ENCODE data around the gene CALML6.
A peak's percentile ranks its signal among the peaks of the same experiment; 100 is the strongest.

CALML6 gene

DNA sequence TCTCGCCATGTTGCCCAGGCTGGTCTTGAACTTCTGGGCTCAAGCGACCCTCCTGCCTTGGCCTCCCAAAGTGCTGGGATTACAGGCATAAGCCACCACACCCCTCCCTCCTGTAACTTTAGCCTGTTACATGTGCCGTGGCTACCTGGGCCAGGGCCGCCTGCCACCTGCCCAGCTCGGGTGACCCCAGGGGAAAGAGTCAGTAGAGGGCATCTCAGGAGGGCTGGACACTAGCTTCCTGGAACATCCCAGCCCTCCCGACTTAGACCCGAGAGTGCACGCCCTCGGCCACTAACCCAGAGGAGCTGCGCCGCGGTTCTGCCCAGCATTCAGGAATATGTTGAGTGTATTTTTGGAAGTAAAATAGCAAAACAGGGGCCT, 44.4 kb downstream of the CALML6 start:
- TF ChIP-seq, protein P1, sequence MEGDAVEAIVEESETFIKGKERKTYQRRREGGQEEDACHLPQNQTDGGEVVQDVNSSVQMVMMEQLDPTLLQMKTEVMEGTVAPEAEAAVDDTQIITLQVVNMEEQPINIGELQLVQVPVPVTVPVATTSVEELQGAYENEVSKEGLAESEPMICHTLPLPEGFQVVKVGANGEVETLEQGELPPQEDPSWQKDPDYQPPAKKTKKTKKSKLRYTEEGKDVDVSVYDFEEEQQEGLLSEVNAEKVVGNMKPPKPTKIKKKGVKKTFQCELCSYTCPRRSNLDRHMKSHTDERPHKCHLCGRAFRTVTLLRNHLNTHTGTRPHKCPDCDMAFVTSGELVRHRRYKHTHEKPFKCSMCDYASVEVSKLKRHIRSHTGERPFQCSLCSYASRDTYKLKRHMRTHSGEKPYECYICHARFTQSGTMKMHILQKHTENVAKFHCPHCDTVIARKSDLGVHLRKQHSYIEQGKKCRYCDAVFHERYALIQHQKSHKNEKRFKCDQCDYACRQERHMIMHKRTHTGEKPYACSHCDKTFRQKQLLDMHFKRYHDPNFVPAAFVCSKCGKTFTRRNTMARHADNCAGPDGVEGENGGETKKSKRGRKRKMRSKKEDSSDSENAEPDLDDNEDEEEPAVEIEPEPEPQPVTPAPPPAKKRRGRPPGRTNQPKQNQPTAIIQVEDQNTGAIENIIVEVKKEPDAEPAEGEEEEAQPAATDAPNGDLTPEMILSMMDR (conservative IDR thresholded peaks at IDR 0.05; ENCODE audit: low read depth, low read length): no peak
- no peak overlapping the region for H3K4me3 ChIP-seq (ENCODE audit: low read depth, low read length)
- DNase-seq (ENCODE audit: low read depth): no peak

DNA sequence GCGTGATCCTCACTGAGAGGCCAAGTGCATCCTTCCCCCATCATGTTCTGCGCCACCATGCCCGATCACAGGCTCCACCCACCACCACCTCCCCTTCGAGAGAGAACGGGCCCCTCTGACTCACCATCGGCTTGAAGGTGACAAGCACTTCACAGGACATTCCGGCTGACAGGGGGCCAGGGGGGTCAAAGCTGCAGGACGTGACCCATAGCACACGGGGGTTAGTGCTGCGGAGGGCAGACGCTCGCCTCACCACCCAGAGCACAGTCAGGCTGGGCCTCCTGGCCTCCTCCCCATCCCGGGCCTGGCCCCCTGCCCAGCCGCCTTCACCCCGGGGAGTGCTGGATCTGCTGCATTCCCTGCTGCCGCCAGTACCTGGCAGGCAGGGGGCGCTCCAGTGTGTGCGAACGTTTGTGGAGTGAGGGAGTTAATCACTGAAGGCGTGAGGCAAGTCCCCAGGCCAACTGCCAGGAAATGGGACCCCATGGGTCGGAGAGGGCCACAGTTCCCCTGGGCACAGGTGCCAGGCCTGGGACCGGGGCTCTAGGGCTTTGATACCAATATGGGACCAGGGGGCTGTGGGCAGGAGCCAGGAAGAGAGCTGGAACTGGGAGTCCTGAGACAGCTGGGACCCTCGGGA, 44.9 kb downstream of the CALML6 start:
- TF ChIP-seq, protein P1 (conservative IDR thresholded peaks at IDR 0.05; ENCODE audit: low read depth, low read length): peak; percentile 85
- H3K4me3 ChIP-seq (ENCODE audit: low read depth, low read length): no peak overlapping the region
- peak; percentile 82 for DNase-seq (ENCODE audit: low read depth)

DNA sequence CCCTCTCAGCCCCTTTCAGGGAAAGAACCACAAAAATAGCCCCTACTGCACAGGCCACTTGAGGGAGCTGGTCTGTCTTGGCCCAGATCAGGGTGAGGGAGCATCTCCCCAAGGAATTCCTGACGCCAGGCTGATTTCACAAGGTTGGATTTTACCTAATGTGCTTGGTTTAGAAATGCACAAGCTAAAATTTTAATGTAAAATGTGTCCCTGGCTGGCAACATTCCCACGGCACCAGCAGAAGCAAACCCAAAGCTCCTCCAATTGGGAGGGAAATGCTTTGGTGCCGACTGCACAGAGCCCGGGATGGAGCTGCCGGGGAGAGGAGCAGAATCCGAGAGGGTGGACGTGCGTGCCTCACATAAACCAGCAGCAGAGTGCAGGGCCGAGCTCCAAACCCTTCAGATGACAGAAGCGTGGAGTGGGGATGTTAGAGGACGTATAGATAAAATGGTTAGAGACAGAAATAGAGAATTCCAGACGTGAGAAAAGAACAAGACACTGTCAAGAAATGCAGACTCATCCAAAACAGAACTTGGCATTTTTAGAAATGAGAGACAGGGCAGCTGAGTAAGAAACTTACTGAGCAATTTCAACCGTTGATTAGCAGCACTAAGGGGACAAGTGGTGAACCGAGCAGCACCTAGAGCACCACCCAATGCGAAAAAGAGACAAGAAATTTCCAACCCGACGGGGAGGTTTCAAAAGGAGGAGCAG, 45.6 kb downstream of the CALML6 start:
- TF ChIP-seq, protein P1 (conservative IDR thresholded peaks at IDR 0.05; ENCODE audit: low read depth, low read length): no peak
- DNase-seq (ENCODE audit: low read depth): peak; percentile 37
- no peak overlapping the region for H3K4me3 ChIP-seq (ENCODE audit: low read depth, low read length)

DNA sequence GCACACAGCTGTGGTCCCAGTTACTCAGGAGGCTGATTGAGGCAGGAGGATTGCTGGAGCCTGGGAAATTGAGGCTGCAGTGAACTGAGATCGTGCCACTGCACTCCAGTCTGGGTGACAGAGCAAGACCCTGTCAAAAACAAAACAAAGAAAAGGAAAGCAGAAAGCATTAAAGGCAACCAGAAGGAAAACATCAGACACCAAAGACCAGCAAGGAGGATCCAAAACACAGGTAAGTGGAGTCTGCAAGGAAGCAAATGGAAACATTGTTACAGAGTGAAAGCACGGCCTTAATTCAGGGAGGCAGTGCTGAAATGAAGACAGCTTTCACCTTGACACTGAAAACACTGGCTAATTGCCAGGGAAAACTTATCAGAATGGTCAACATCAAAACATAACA, 47.7 kb downstream of the CALML6 start:
- TF ChIP-seq, protein P1 (conservative IDR thresholded peaks at IDR 0.05; ENCODE audit: low read depth, low read length): no peak
- no peak overlapping the region for H3K4me3 ChIP-seq (ENCODE audit: low read depth, low read length)
- DNase-seq (ENCODE audit: low read depth): no peak

DNA sequence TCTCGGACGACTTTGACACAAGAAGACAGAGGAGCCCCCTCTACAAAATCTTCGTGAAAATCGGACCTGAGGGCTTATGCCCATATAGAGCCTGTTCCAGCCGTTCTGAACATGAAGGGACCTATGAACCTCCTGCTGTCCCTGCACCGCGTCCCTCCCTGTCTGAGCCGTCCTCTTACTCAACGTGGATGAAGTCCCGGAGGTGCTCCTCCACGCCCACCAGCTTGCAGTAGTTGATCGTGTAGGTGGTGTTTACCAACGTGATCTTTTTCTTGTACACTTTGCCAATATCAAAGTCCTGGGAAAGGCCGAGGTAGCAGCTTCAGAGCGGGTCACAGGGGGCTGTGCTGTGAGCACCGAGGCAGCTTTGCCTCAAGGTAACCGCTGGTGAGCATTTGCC, 48.5 kb downstream of the CALML6 start:
- TF ChIP-seq, protein P1 (conservative IDR thresholded peaks at IDR 0.05; ENCODE audit: low read depth, low read length): no peak
- no peak for DNase-seq (ENCODE audit: low read depth)
- H3K4me3 ChIP-seq (ENCODE audit: low read depth, low read length): no peak overlapping the region

DNA sequence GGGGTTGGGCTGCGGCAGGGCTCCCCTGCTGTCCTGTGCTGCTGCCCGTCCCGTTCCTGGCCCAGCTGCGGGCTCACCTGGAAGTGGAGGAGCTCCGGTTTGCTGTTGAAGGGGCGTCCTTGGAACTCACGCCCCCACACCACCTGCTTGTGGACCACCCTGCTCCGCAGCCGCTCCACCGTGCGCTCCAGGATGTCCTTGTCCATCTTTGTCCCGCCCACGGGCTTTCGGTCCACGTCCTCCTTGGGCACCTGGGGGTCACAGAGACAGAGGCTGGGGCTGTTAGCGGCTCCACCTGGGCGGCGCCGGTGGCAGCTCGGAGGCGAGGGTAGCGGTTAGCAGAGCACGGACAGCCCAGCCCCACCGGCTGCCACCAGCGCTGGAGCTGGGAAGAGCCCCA, 49.8 kb downstream of the CALML6 start:
- DNase-seq (ENCODE audit: low read depth): no peak
- TF ChIP-seq, protein P1 (conservative IDR thresholded peaks at IDR 0.05; ENCODE audit: low read depth, low read length): no peak
- H3K4me3 ChIP-seq (ENCODE audit: low read depth, low read length): no peak overlapping the region

DNA sequence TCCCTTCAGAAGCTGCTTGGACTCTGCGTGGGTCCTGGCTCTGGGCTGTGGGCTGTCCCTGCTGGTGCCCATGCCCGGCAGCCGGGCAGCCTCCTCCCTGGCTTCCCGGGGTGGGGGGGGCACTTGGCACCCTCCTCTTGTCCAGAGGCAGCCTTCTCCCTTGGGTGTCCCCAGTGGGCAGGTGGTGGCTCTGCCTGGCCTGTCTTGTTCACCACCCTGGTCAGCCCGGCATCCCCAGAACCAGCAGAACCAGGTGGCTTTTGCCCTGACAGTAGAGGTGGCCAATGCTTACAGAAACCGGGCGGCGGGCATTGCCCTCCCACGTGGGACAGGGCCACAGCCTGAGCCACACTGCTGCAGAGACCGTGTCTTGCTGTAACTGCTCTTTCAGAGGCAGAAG, 50.5 kb downstream of the CALML6 start:
- DNase-seq (ENCODE audit: low read depth): no peak
- TF ChIP-seq, protein P1 (conservative IDR thresholded peaks at IDR 0.05; ENCODE audit: low read depth, low read length): no peak
- H3K4me3 ChIP-seq (ENCODE audit: low read depth, low read length): no peak overlapping the region

Measured in choroid plexus epithelial cell (primary cell).